HEK293T (cell line): Measurements from ENCODE around the gene FBXW8.

ENCODE experiments used
- ARNT ChIP-seq: fragments of 450-650 bp; IDR thresholded peaks from 2 replicates; pipeline ENCODE4 v1.6.1; 2017; ENCODE audit warnings: mild to moderate bottlenecking
- BHLHE40 ChIP-seq: fragments of 450-650 bp; IDR thresholded peaks from 2 replicates; pipeline ENCODE4 v1.6.1; 2016; ENCODE audit warnings: mild to moderate bottlenecking, moderate library complexity, borderline replicate concordance
- ELF4 ChIP-seq: fragments of 450-650 bp; IDR thresholded peaks from 2 replicates; pipeline ENCODE4 v1.6.1; 2017; ENCODE audit warnings: antibody characterized with exemption
- FOXA1 ChIP-seq: fragments of 450-650 bp; IDR thresholded peaks from 2 replicates; pipeline ENCODE4 v1.6.1; 2016; ENCODE audit warnings: mild to moderate bottlenecking
- FOXK2 ChIP-seq: fragments of 450-650 bp; IDR thresholded peaks from 2 replicates; pipeline ENCODE4 v1.6.1; 2016; ENCODE audit warnings: mild to moderate bottlenecking
- FOXM1 ChIP-seq: fragments of 450-650 bp; IDR thresholded peaks from 2 replicates; pipeline ENCODE4 v1.6.1; 2017; ENCODE audit warnings: mild to moderate bottlenecking, borderline replicate concordance
- LEF1 ChIP-seq: fragments of 450-650 bp; IDR thresholded peaks from 2 replicates; pipeline ENCODE4 v1.6.1; 2017; ENCODE audit warnings: mild to moderate bottlenecking, borderline replicate concordance
- PKNOX1 ChIP-seq: fragments of 450-650 bp; IDR thresholded peaks from 2 replicates; pipeline ENCODE4 v1.6.1; 2016
- SUZ12 ChIP-seq: fragments of 450-650 bp; IDR thresholded peaks from 2 replicates; pipeline ENCODE4 v1.6.1; 2016; ENCODE audit warnings: mild to moderate bottlenecking
- TARDBP ChIP-seq: fragments of 450-650 bp; IDR thresholded peaks from 2 replicates; pipeline ENCODE4 v1.6.1; 2016

GRCh38 chr12:117032593-117033381, 122.0 kb downstream of the FBXW8 start:
- TF ChIP-seq BHLHE40, result no peak
- no peak for TF ChIP-seq FOXA1
- TF ChIP-seq ARNT, result no peak
- no peak for TF ChIP-seq FOXK2
- TF ChIP-seq TARDBP, result no peak
- no peak for TF ChIP-seq FOXM1
- no peak for TF ChIP-seq PKNOX1
- no peak for TF ChIP-seq ELF4
- TF ChIP-seq LEF1, result no peak
- no peak for TF ChIP-seq SUZ12
